OCI-LY1 (cell line): ENCODE measurements around the gene CAMTA1.

Experiments used
- EZH2 ChIP-seq: fragments of 200-600 bp; sonication (generic), shearing (Covaris generic); IDR thresholded peaks from 2 replicates; pipeline ENCODE4 v1.8.0; 2017; ENCODE audit warnings: borderline replicate concordance, mixed run types, mild to moderate bottlenecking, antibody characterized with exemption, low read length, moderate library complexity, mixed read lengths
- TF ChIP-seq, protein P1 (sequence below): fragments of 200-600 bp; sonication (generic), shearing (Covaris generic); IDR thresholded peaks from 2 replicates; pipeline ENCODE4 v1.5.1; 2017; ENCODE audit warnings: mild to moderate bottlenecking, antibody characterized with exemption, low read length, moderate library complexity, mixed read lengths

DNA sequence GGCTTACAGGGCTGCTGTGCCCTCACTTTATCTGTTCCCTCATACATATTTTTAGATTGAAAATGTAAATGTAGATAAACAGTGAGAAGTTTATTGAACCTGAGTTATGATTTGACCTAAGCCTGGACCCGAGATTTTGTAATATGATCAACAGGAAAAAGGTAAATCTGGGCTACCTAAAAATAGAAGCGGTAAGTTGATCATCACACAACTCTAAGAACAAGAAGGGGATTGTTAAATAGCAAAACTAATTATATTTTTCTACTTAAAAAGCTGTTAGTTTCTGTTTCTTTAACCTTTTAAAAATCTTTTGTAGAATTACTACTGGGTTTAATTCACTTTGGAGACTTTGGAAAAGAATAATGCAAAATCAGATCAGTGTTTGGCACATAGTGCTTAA is 35.6 kb downstream of the CAMTA1 start:
- TF ChIP-seq EZH2: no peak
- TF ChIP-seq, protein P1, sequence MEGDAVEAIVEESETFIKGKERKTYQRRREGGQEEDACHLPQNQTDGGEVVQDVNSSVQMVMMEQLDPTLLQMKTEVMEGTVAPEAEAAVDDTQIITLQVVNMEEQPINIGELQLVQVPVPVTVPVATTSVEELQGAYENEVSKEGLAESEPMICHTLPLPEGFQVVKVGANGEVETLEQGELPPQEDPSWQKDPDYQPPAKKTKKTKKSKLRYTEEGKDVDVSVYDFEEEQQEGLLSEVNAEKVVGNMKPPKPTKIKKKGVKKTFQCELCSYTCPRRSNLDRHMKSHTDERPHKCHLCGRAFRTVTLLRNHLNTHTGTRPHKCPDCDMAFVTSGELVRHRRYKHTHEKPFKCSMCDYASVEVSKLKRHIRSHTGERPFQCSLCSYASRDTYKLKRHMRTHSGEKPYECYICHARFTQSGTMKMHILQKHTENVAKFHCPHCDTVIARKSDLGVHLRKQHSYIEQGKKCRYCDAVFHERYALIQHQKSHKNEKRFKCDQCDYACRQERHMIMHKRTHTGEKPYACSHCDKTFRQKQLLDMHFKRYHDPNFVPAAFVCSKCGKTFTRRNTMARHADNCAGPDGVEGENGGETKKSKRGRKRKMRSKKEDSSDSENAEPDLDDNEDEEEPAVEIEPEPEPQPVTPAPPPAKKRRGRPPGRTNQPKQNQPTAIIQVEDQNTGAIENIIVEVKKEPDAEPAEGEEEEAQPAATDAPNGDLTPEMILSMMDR: no peak
